HCT116 (cell line): ENCODE results near the gene MX2.

Experiments used
- CTCF ChIP-seq, 3 experiments: fragments of 200-600 bp in 1 of 3; sonication (generic) in 1 of 3; IDR thresholded peaks in 2 of 3; conservative IDR thresholded peaks in 1 of 3; 2 replicates each; pipeline ENCODE4 v1.5.1; 2012 to 2017; ENCODE audit warnings: low read depth in 2 of 3, low read length in 2 of 3, antibody characterized with exemption in 1 of 3, borderline replicate concordance in 1 of 3, control low read depth in 1 of 3, mild to moderate bottlenecking in 1 of 3, mixed read lengths in 1 of 3, mixed run types in 1 of 3, moderate library complexity in 1 of 3; ENCODE audit not compliant: insufficient read depth in 1 of 3
- EZH2phosphoT487 ChIP-seq: fragments of 200-600 bp; IDR thresholded peaks from 2 replicates; pipeline ENCODE4 v1.6.1; 2018; ENCODE audit warnings: antibody characterized with exemption, borderline replicate concordance

GRCh38 chr21:41445465-41445862, 83.6 kb downstream of the MX2 start:
- TF ChIP-seq CTCF (IDR thresholded peaks at IDR 0.05 in 2 of 3, conservative IDR thresholded peaks at IDR 0.05 in 1 of 3; ENCODE audit: borderline replicate concordance in 1 of 3, insufficient read depth in 1 of 3, low read depth in 2 of 3, low read length in 2 of 3) (no peak), EZH2phosphoT487 (no peak)
